HEK293 (cell line): ENCODE data around the gene ZBTB22.
"Not testable (repeated sequence)": the region's sequence is repeated elsewhere in the genome, so short reads cannot be mapped to it uniquely, and the experiment has no call there.

Experiments used
- CTCF ChIA-PET: fragments of 350-600 bp; formaldehyde crosslinking; extraction: SDS; loops from one replicate; lab custom pipeline; 2021; ENCODE audit warnings: antibody characterized with exemption; lab: Yijun Ruan, JAX
- POLR2A ChIA-PET: fragments of 300-600 bp; formaldehyde crosslinking; extraction: SDS; loops from one replicate; lab custom pipeline; 2020; ENCODE audit warnings: antibody characterized with exemption, inconsistent platforms; lab: Yijun Ruan, JAX
- H3K27ac ChIP-seq: fragments of 200-500 bp; sonication (Bioruptor generic); 2 replicates; pipeline ENCODE4 v1.5.1; 2014; ENCODE audit warnings: low read depth, low read length, control low read depth, inconsistent platforms; ENCODE audit errors: extremely low read depth
- H3K36me3 ChIP-seq, 2 experiments: fragments of 200-500 bp in 1 of 2; sonication (Bioruptor generic) in 1 of 2; 1 replicate in 1 of 2; 2 replicates in 1 of 2; pipeline ENCODE4 v1.5.1; 2014 to 2017; ENCODE audit warnings: inconsistent platforms in 2 of 2, low read length in 2 of 2; ENCODE audit not compliant: control insufficient read depth in 2 of 2, insufficient read depth in 1 of 2
- H3K4me1 ChIP-seq: fragments of 200-500 bp; sonication (Bioruptor generic); 2 replicates; pipeline ENCODE4 v1.5.1; 2014; ENCODE audit warnings: mild to moderate bottlenecking, low read length, inconsistent platforms; ENCODE audit not compliant: control insufficient read depth, insufficient read depth
- H3K4me3 ChIP-seq: 2 replicates; pipeline ENCODE4 v1.5.1; 2011; ENCODE audit warnings: low read depth, mild to moderate bottlenecking, control low read depth, low read length, moderate library complexity
- H3K9me3 ChIP-seq: fragments of 200-500 bp; sonication (Bioruptor generic); 2 replicates; pipeline ENCODE4 v1.5.1; 2014; ENCODE audit warnings: low read depth, low read length, inconsistent platforms; ENCODE audit not compliant: control insufficient read depth, insufficient read depth
- RBAK ChIP-seq: fragments of 450-650 bp; formaldehyde crosslinking; IDR thresholded peaks from 2 replicates; pipeline ENCODE4 v1.5.1; 2016; ENCODE audit warnings: missing biosample characterization, missing genetic modification characterization
- ZBTB26 ChIP-seq: fragments of 450-650 bp; formaldehyde crosslinking; optimal IDR thresholded peaks from 2 replicates; pipeline ENCODE3; 2016; ENCODE audit warnings: missing biosample characterization, mild to moderate bottlenecking, missing genetic modification characterization
- ZFP3 ChIP-seq: fragments of 450-650 bp; formaldehyde crosslinking; IDR thresholded peaks from 2 replicates; pipeline ENCODE4 v1.5.1; 2016; ENCODE audit warnings: low read depth, missing biosample characterization, missing genetic modification characterization
- ZIC2 ChIP-seq: fragments of 450-650 bp; formaldehyde crosslinking; IDR thresholded peaks from 2 replicates; pipeline ENCODE4 v1.5.1; 2016; ENCODE audit warnings: missing biosample characterization, missing genetic modification characterization
- ZNF121 ChIP-seq: fragments of 450-650 bp; formaldehyde crosslinking; IDR thresholded peaks from 2 replicates; pipeline ENCODE4 v1.5.1; 2016; ENCODE audit warnings: missing biosample characterization, missing genetic modification characterization
- ZNF19 ChIP-seq: fragments of 450-650 bp; formaldehyde crosslinking; IDR thresholded peaks from 2 replicates; pipeline ENCODE4; 2016; ENCODE audit warnings: missing biosample characterization, missing genetic modification characterization, low read depth
- ZNF449 ChIP-seq: fragments of 450-650 bp; formaldehyde crosslinking; IDR thresholded peaks from 2 replicates; pipeline ENCODE4 v1.5.1; 2017; ENCODE audit warnings: missing biosample characterization, mild to moderate bottlenecking, missing genetic modification characterization, moderate library complexity
- ZNF544 ChIP-seq: fragments of 450-650 bp; formaldehyde crosslinking; IDR thresholded peaks from 2 replicates; pipeline ENCODE4 v1.5.0; 2017; ENCODE audit warnings: missing biosample characterization, missing genetic modification characterization
- ZNF610 ChIP-seq: fragments of 450-650 bp; formaldehyde crosslinking; IDR thresholded peaks from 2 replicates; pipeline ENCODE4 v1.5.1; 2016; ENCODE audit warnings: missing biosample characterization, missing genetic modification characterization, borderline replicate concordance
- ZNF639 ChIP-seq: fragments of 450-650 bp; formaldehyde crosslinking; IDR thresholded peaks from 2 replicates; pipeline ENCODE4 v1.5.1; 2016; ENCODE audit warnings: missing biosample characterization, missing genetic modification characterization
- ZNF704 ChIP-seq: fragments of 450-650 bp; formaldehyde crosslinking; IDR thresholded peaks from 2 replicates; pipeline ENCODE4 v1.5.1; 2016; ENCODE audit warnings: missing biosample characterization, missing genetic modification characterization
- ZNF792 ChIP-seq: fragments of 450-650 bp; formaldehyde crosslinking; IDR thresholded peaks from 2 replicates; pipeline ENCODE4 v1.5.1; 2016; ENCODE audit warnings: missing biosample characterization, missing genetic modification characterization
- ZNF830 ChIP-seq: fragments of 450-650 bp; IDR thresholded peaks from 2 replicates; pipeline ENCODE4 v1.5.0; 2018; ENCODE audit warnings: missing biosample characterization, missing genetic modification characterization, low read depth, mild to moderate bottlenecking, moderate library complexity
- ZSCAN18 ChIP-seq: fragments of 450-650 bp; formaldehyde crosslinking; IDR thresholded peaks from 2 replicates; pipeline ENCODE4 v1.5.1; 2016; ENCODE audit warnings: missing biosample characterization, missing genetic modification characterization

ZBTB22 gene

GRCh38 chr6:33286946-33287914, 30.3 kb downstream of the ZBTB22 start:
- TF ChIP-seq ZNF830 (tag by site-specific recombination) (no peak), ZFP3 (no peak), ZNF704 (tag by site-specific recombination) (no peak), ZBTB26 (tag by site-specific recombination) (no peak), RBAK (no peak), ZSCAN18 (tag by site-specific recombination) (no peak), ZNF639 (no peak), ZNF544 (tag by site-specific recombination) (no peak), ZIC2 (tag by site-specific recombination) (no peak), ZNF19 (tag by site-specific recombination) (no peak), ZNF121 (no peak), ZNF610 (tag by site-specific recombination) (no peak)
- H3K27ac ChIP-seq, result no peak overlapping the region
- ChIA-PET CTCF (interaction anchor here (0.6 to 2.3 kb wide), 6 partner anchors 10 to 139 kb away, joined by 3 to 12 read pairs (median 5); partner anchors contain the start of gene B3GALT4), POLR2A (interaction anchor here (0.5 to 7.5 kb wide), 5 partner anchors 9 to 18 kb away, joined by 3 to 92 read pairs (median 53); partner anchors contain the start of genes B3GALT4, RGL2, RPS18 and VPS52)
- H3K4me1 ChIP-seq, result peaks cover 11% of the 10 kb centered on the region; the same call in 1 of the 2 replicates
- H3K36me3 ChIP-seq, result peaks cover 20 to 66% of the 10 kb centered on the region in 2 experiments
- H3K4me3 ChIP-seq, result no peak overlapping the region
- H3K9me3 ChIP-seq, result no peaks in the 10 kb centered on the region

GRCh38 chr6:33285214-33285613, 32.3 kb downstream of the ZBTB22 start:
- ChIA-PET POLR2A (interaction anchor here (3.6 kb wide), 1 partner anchor 14 kb away, joined by 19 read pairs; the partner anchor contains the start of gene RGL2), CTCF (interaction anchor here (2.3 kb wide), 1 partner anchor 14 kb away, joined by 6 read pairs; the partner anchor contains the start of gene RGL2)
- peaks cover 20 to 64% of the 10 kb centered on the region in 2 experiments for H3K36me3 ChIP-seq
- H3K4me1 ChIP-seq, result peaks cover 11% of the 10 kb centered on the region; the same call in 1 of the 2 replicates
- not testable (repeated sequence) for H3K9me3 ChIP-seq, H3K4me3 ChIP-seq, H3K27ac ChIP-seq

- CTCF ChIA-PET, result interaction anchor here (0.6 to 2.7 kb wide), 17 partner anchors 8 to 294 kb away, joined by 3 to 13 read pairs (median 4); partner anchors contain the start of genes RGL2, RPS18, VPS52 and WDR46
- H3K36me3 ChIP-seq, result peaks cover 16 to 79% of the 10 kb centered on the region in 2 experiments; a peak in 2 of 3 replicates
- 0 out of 2 replicates have a peak, but pooled peaks have one; percentile 46 for TF ChIP-seq ZNF449 (tag by site-specific recombination)
- TF ChIP-seq ZNF792 (tag by site-specific recombination), result no peak
- H3K4me1 ChIP-seq, result peaks cover 12% of the 10 kb centered on the region; the same call in 1 of the 2 replicates
- H3K27ac ChIP-seq, result peak overlapping the region; percentile 42
- no peaks in the 10 kb centered on the region for H3K9me3 ChIP-seq
- POLR2A ChIA-PET, result interaction anchor here (0.6 to 6.5 kb wide), 7 partner anchors 8 to 139 kb away, joined by 3 to 92 read pairs (median 6); partner anchors contain the start of genes PFDN6, RPS18, VPS52 and WDR46
- no peak overlapping the region for H3K4me3 ChIP-seq
These were observed 37.0 kb downstream of the ZBTB22 start for GRCh38 chr6:33280539-33280938.
